ENCODE data around the gene LGR5.
"Not testable (repeated sequence)": the region's sequence is repeated elsewhere in the genome, so short reads cannot be mapped to it uniquely, and the experiment has no call there.

LGR5 gene

DNA sequence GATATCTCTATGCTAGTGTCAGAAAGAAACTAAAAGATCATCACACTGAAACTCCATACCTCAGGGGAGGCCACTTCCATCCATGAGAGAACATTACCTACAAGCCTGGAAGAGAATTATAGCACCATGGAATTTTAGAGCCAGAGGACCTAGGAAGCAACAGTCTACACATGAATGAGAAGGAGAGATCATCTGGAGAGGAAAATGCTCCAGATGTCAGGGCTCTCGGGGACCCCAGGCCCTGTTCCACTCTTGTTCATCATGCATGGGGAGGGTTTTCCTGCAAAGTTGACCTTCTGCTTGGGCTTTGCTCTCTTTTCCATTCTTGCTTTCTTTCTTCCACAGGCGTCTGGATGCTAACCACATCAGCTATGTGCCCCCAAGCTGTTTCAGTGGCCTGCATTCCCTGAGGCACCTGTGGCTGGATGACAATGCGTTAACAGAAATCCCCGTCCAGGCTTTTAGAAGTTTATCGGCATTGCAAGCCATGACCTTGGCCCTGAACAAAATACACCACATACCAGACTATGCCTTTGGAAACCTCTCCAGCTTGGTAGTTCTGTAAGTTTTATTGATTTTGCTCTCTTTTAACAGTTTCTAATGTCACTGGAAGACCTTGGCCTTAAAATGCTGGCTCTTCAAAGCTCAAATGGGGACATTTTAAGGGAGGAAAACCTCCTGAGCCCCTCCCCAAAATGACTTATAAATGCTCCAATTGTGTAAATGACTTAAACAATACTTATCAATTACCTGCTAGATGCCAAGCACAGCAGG lies 113.3 kb downstream of the LGR5 start:
- no peak for DNase-seq

DNA sequence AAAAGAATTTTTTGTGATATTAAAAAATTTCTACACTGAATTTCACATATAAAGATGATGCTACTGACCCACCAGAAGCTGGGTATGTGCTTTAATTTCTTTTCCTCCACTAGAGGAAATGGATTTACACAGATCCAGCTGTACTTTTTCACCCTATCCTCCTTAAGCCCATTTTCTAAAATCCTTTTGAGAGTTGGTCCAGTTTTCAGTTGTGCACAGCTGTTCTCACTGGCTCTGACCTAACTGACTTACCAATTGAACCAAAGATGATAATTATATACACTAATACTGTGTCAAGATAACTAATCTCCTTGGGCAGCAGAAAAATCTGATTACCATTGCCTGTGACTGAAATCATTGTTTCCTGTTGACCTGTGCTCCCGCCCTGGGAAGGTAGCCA lies 115.6 kb downstream of the LGR5 start:
- no peak for DNase-seq

DNA sequence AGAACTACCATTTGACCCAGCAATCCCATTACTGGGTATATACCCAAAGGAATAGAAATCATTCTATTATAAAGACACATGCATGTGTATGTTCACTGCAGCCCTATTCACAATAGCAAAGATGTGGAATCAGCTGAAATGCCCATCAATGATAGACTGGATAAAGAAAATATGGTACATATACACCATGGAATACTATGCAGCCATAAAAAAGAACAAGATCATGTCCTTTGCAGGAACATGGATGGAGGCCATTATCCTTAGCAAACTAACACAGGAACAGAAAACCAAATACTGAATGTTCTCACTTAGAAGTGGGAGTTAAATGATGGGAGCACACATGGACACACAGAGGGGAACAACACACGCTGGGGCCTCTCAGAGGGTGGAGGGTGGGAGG lies 116.2 kb downstream of the LGR5 start:
- DNase-seq = not testable (repeated sequence)

DNA sequence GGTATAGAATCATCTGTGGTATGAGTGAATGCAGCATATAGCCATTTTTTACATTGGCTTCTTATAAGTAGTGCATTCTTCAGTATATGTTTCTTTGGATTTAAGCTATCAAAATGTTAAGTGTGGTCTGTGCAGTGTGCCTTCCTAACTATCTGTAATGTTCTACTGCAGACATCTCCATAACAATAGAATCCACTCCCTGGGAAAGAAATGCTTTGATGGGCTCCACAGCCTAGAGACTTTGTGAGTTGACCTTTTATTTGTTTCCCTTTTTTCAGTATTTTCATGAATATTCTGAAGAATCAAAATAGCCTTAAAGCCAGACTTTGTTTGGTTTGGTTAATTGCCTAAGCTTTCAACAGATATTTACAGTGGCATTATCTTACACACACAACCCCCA lies 116.8 kb downstream of the LGR5 start:
- no peak for DNase-seq

DNA sequence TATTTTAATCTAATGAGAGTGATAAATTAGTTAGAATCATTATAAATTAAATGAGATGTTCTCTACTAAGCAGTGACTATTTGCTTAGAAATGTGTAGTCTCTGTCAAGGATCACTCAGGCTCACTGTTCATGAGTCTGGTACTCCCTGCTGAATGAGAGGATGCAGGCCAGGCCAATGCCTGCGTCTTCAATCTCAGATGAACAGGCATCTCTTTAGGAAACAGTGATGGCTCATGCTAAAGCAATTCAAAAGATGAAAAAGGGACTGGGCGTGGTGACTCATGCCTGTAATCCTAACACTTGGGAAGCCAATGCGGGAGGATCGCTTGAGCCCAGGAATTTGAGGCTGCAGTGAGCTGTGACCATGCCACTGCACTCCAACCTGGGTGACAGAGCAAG lies 117.3 kb downstream of the LGR5 start:
- DNase-seq = no peak

DNA sequence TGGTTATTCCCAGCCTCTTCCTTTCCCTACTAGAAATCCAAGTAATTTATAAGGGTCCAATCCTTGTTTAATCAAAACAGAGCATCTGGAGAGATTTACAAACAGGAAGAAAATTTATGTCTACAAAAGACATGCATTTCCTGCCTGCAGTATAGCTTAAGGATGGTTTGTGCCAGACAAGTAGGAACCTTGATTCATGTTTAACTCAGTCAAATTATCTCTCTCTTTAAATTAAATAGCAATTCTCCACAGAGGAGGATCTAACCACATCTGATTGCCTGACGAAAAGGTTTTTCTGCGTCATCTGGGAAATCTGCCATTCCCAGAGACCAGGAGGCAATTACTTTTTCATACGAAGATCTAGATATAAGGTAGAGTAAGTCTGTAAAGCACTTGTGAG lies 118.8 kb downstream of the LGR5 start:
- no peak for DNase-seq

DNA sequence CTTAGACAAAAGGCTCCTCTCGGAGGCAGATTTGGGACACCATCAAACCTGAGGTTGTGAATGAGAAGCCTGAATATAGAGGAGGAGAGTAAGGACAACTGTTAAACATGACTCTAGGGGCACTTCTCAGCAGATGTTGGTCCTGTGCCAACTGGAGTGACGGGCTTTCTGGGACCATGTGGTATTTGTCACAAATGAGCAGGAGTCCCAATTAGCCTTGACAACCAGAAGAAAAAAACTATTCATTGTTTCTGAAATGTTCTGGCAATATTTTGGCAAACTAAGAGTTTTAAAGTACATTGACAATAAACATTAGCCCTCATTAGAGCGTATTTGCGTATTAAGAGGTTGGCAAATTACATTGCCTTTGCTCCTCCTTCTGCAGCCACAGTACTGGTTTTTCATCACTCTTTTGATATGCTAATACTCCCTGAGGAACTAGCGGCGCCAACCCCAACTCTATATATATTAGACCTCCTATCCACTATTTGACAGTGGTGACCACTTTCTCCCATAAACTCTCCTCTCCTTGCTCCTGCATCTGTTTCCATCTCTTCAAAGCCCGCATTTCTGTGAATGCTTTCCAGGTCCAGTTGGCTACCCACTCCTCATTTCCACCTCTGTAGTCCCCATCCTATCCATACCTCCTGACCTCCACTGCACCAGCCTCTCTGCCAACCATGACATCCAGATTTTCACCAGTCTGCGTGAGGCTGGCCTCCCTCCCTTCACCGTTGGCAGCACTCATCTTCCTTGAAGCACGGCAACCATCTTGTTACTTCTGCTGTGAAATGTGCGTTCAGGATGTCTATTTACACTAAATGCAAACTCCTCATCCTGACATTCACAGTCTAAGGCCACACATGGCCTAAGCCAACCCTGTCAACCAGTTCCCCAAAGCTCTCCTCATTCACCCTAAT lies 123.3 kb downstream of the LGR5 start:
- no peak for DNase-seq

DNA sequence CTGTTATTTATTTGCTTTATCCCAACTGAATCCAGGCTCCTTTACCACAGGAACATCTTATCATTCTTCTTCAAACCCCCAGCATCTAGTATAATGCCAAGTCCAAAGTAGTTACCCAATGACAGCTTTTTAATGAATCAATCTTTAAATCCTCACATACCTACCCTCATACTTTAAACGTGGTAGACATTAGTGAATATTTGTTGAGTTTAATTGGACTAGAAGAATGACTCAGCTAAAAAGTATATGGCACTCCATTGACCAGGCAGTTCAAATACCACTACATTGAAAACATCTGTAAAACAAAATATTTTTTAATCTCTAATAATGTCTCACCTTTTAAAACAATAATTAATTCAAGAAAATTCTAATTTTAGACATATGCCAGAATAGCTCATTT lies 125.9 kb downstream of the LGR5 start:
- no peak for DNase-seq

DNA sequence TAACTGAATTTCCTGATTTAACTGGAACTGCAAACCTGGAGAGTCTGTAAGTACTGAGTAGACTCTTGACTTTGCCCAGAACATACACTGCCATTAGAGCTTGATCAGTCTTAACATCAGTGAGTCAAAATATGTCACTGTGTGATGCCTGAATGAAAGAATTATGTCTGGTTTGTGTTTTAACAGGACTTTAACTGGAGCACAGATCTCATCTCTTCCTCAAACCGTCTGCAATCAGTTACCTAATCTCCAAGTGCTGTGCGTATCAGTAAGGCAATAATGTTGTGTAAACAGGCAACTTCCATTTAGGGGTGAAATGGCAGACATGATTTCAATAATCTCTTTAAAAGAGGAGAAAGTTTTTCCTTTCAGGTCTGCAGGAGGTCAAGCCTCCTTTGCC lies 127.1 kb downstream of the LGR5 start:
- DNase-seq = no peak

DNA sequence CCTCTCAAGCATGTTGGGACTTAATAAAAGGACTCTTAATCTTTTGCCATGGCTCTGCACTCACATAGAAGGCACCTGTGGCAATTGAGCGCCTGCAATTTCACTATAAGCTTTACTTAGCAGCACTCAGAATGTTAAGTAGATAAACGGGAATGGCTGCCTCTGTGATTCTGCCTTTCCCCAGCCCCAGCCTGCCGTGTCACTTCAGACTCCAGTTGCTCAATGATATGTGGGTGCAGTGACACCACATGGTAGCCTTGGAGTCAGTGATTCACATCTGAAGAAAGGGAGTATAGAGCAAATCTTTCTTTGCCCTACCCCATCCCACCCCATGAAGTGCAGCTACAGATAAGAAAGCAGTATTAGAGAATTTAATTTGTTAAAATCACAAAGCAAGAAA lies 127.9 kb downstream of the LGR5 start:
- no peak for DNase-seq

DNA sequence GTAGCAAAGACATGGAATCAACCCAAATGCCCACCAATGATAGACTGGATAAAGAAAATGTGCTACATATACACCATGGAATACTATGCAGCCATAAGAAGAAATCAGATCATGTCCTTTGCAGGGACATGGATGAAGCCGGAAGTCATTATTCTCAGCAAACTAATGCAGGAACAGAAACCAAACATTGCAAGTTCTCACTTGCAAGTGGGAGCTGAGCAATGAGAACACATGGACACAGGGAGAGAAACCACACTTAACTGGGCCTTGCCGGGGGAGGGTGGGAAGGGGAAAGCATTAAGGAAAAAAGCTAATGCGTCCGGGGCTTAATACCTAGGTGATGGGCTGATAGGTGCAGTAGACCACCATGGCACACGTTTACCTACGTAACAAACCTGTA lies 130.3 kb downstream of the LGR5 start:
- not testable (repeated sequence) for DNase-seq

DNA sequence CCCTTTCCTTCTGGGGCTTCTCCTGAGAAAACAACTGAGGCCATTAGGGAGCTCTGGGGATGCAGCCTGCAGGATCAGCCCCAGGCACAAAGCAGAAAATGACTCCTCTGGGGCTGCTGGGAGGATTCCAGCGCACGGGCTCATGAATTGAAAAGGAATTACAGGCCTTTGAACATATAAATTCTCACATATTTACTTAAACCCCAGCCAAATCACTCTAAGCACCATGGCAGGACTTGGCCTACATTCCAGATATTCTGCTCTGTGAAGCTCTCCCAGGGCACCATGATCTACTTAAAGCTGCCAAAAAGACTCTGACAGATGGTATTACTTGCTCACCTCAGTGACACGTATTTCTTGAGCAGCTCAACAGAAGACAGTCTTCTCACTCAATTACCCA lies 136.9 kb downstream of the LGR5 start:
- no peak for DNase-seq

DNA sequence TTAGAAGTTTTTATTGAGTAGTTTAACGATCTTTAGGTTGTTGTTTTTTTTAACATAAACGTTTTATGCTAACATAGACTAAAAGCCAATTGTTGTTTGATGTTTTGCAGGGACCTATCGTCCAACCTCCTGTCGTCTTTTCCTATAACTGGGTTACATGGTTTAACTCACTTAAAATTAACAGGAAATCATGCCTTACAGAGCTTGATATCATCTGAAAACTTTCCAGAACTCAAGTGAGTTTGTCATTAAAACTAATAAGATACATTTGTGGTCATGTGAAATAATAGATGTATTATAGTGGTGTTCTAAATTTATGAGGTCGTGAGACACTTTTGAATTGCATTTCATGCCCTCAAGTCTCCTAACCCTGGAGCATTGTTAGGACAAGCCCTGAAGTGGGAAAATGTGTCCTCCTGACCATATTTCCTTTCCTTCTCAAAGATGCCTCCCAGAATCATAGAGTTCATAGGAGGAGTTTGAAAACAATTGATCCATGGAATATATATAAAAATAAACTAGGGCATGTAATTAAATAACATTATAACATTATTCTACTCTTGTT lies 139.2 kb downstream of the LGR5 start:
- no peak for DNase-seq

DNA sequence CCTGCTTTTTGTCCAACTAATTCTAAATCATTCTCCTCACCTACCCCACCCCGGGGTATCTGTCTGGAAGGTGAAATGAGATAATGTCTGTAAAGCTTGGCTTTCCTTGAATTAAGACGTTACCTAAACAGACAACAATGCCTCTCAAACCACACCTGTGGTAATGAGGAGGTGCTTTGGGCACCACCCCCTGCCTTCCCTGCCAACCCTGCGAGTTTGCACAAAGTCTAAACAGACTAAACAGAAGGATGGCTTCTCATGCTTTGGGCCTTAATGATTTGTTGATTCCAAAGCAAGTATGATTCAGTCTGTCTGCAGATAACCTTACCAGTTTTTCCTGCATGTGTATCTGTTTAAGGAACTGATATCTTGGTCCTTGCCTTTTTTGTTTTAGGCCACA lies 141.6 kb downstream of the LGR5 start:
- DNase-seq = no peak

DNA sequence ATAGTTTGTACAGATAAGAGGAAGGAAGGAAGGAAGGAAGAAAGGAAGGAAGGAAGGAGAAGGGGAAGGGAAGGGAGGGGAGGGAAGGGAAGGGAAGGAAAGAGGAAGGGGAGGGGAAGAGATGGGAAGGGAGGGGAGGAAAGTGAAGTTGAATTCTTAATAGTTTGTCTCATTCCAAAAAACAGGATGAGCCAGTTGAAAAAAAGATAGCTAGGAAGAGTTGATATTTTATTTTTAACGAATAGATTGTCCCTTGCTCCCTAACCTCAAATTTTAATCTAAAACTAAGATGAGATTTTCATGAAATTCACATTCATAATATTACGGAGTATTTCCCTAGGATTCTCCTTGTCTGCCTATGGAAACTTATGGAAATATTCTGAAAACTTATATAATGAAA lies 143.3 kb downstream of the LGR5 start:
- no peak for DNase-seq

DNA sequence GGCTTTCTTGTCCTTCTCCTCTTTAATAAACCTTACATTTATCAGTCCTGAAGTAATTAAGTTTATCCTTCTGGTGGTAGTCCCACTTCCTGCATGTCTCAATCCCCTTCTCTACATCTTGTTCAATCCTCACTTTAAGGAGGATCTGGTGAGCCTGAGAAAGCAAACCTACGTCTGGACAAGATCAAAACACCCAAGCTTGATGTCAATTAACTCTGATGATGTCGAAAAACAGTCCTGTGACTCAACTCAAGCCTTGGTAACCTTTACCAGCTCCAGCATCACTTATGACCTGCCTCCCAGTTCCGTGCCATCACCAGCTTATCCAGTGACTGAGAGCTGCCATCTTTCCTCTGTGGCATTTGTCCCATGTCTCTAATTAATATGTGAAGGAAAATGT lies 144.8 kb downstream of the LGR5 start:
- DNase-seq = no peak

DNA sequence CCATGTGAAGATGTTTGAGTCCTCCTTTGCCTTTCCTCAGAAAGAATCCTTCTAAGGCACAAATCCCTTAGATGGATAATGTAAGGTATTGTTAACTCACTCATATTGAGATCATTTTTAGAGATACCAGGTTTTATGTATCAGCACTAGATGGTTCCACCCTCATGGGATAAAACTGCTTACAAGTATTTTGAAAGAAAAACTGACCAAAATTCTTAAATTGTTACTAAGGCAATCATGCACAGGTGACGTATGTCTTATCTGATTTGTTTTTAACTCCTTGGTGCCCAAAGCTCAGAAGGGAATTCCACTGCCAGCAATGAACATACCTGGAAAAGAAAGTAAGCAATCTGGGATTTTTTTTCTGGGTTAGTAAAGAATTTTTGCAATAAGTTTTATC lies 145.6 kb downstream of the LGR5 start:
- no peak for DNase-seq

DNA sequence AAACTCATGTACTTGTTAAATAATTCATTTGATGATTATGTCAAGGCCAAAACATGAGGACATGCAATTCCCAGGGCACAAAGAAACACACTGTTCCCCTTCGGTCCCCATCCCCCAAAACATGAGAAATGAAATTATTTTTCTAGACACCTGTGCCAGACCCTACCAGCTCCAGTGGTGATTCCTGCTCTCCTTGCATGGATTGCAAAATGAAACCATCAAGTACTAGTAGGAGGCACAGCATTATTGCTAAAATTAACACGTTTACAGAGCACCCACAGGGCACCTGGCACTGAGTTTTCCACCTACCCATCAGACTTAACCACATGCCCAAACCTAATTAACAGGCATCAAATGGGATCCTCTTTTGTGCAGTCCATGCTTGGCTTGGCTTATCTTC lies 147.4 kb downstream of the LGR5 start:
- DNase-seq = no peak

DNA sequence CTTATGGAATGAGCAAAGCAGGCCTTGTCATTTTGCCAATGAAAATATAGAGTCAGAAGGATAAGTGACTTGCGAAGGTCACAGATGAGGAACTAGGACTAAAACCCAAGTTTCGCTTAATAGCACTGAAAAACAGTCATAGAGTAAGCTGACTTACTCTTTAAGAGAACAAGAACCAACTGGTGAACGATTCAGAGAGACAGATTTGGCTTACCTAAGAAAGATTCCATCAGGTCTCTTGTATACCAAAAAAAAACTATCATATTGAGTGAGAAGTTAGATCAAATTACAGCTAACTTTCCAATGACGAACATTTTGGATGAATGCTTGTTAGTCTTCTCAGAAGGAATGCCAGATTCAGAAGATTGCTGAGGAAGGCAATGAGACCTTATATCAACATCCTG lies 149.9 kb downstream of the LGR5 start:
- DNase-seq = no peak

DNA sequence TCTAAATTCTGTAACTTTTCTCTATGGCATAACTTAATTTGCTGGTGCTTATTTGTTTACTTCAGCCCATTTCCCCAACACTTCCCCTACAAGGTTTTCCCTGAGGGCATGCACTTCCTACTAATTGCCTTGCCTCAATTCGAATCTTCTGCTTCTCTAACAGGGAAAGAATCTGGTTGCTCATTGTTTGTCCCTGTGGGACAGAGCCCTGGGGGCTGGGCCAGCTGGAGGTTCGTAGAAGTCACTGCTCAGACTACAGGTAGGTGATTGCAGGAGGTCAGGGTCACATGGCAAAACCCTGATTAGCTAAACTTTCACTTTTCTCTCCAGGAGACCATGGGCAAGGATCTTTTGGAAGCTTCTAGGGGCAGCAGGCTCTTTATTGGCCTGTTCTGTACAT lies 152.0 kb downstream of the LGR5 start:
- DNase-seq = no peak

DNA sequence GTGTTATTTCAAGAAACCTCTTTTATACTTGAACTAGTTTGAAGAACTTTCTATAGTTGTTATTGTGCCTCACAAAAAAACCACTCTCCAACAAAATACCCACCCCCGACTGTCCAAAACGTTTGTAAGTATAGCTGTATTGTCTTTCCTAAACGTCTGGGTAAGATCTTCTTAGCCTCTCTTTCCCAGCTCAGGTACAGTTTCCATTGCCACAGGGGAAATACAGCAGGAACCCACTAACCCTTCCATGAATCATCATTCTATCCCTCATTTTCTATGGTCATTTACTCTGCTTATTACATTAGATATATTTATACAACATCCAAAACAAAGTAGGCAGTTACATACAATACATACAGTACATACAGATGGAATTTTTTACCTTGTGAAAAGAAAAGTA lies 153.2 kb downstream of the LGR5 start:
- DNase-seq = no peak

DNA sequence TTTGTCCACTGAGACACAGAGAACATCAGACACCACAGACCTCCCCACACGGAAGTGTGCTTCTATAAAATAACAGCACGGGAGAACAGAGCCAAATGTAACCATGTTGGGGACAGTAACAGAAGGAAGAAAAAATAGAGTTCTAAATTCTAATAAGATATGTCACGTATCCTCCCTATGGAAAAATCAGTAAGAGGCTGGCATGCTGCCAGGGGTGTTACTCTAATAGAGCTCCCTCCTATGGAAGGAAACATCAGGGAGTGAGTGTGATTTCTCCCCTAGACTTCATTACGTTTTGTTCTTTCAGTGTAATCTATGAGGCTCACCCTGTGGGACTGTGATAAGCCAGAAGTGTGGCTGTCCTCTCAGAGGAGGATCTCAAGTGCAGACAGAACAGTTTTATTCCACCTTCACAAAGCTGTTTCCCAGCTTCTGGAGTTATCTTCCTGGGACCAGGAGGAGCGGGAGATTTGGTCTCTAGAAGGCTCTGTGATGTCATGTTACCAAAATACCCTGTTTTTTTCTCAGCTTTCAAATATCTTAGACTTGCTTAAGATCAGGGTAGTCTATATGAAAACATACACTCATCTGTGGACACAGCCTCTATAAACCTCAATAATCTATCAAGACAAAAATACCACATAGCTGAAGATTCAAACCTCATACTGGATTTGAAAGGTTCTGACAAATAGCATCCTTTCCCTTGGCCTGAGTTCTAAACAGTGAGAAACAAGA lies 154.8 kb downstream of the LGR5 start:
- DNase-seq = no peak

DNA sequence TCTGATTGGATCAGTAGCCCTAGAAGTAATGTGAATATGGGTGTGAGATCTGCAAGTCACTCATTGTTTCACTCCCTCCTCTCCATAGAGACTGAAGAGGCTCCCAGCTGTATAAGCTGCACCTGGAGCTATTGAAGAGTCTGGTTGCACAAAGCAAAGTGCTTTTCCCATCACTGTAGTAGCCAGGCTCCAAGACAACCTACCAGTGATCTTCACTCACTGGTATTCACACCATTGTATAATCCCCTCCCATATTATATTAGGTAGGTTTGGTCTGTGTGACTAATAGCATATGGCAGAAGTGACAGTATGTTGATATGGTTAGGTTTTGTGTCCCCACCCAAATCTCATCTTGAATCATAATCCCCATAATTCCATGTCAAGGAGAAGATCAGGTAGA lies 159.6 kb downstream of the LGR5 start:
- no peak for DNase-seq
